ENCODE results near the gene PPARD.

- TF ChIP-seq CTCF (conservative IDR thresholded peaks at IDR 0.05) (no peak), EZH2 (IDR thresholded peaks at IDR 0.05; ENCODE audit: low read depth) (no peak)
Measured at GRCh38 chr6:35417979-35418661, 75.8 kb downstream of the PPARD start.

All from PC-9 (cell line).